ENCODE results near the gene SIPA1L3.

GRCh38 chr19:38095411-38096308 lies 188.7 kb downstream of the SIPA1L3 start:
- TF ChIP-seq TEAD4 (IDR thresholded peaks at IDR 0.05; ENCODE audit: borderline replicate concordance, insufficient read depth), result no peak
- TF ChIP-seq, protein P1, sequence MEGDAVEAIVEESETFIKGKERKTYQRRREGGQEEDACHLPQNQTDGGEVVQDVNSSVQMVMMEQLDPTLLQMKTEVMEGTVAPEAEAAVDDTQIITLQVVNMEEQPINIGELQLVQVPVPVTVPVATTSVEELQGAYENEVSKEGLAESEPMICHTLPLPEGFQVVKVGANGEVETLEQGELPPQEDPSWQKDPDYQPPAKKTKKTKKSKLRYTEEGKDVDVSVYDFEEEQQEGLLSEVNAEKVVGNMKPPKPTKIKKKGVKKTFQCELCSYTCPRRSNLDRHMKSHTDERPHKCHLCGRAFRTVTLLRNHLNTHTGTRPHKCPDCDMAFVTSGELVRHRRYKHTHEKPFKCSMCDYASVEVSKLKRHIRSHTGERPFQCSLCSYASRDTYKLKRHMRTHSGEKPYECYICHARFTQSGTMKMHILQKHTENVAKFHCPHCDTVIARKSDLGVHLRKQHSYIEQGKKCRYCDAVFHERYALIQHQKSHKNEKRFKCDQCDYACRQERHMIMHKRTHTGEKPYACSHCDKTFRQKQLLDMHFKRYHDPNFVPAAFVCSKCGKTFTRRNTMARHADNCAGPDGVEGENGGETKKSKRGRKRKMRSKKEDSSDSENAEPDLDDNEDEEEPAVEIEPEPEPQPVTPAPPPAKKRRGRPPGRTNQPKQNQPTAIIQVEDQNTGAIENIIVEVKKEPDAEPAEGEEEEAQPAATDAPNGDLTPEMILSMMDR (IDR thresholded peaks at IDR 0.05), result peak; percentile 75
- no peak for TF ChIP-seq MAX (IDR thresholded peaks at IDR 0.05; ENCODE audit: low read depth)
- TF ChIP-seq SMC3 (IDR thresholded peaks at IDR 0.05; ENCODE audit: low read depth, low read length), result peak; percentile 71
- TF ChIP-seq EP300 (IDR thresholded peaks at IDR 0.05; ENCODE audit: borderline replicate concordance in 1 of 2, low read depth in 1 of 2, low read length in 1 of 2), result no peak
- TF ChIP-seq NRF1 (IDR thresholded peaks at IDR 0.05; ENCODE audit: low read depth, low read length), result no peak
- TF ChIP-seq TCF12 (IDR thresholded peaks at IDR 0.05), result no peak
- TF ChIP-seq, protein P2, sequence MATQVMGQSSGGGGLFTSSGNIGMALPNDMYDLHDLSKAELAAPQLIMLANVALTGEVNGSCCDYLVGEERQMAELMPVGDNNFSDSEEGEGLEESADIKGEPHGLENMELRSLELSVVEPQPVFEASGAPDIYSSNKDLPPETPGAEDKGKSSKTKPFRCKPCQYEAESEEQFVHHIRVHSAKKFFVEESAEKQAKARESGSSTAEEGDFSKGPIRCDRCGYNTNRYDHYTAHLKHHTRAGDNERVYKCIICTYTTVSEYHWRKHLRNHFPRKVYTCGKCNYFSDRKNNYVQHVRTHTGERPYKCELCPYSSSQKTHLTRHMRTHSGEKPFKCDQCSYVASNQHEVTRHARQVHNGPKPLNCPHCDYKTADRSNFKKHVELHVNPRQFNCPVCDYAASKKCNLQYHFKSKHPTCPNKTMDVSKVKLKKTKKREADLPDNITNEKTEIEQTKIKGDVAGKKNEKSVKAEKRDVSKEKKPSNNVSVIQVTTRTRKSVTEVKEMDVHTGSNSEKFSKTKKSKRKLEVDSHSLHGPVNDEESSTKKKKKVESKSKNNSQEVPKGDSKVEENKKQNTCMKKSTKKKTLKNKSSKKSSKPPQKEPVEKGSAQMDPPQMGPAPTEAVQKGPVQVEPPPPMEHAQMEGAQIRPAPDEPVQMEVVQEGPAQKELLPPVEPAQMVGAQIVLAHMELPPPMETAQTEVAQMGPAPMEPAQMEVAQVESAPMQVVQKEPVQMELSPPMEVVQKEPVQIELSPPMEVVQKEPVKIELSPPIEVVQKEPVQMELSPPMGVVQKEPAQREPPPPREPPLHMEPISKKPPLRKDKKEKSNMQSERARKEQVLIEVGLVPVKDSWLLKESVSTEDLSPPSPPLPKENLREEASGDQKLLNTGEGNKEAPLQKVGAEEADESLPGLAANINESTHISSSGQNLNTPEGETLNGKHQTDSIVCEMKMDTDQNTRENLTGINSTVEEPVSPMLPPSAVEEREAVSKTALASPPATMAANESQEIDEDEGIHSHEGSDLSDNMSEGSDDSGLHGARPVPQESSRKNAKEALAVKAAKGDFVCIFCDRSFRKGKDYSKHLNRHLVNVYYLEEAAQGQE (IDR thresholded peaks at IDR 0.05; ENCODE audit: low read depth, low read length), result no peak

Data from SK-N-SH (cell line).